HG03378 (cell line): ENCODE results near the gene PLA2G2E.

Source experiments
- ATAC-seq: cut with Tn5 transposase; IDR thresholded peaks from one replicate; pipeline ENCODE4 v1.9.1; 2021; ENCODE audit warnings: mild to moderate bottlenecking, moderate library complexity; ENCODE audit not compliant: unreplicated experiment

Gene PLA2G2E, protein sequence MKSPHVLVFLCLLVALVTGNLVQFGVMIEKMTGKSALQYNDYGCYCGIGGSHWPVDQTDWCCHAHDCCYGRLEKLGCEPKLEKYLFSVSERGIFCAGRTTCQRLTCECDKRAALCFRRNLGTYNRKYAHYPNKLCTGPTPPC

DNA sequence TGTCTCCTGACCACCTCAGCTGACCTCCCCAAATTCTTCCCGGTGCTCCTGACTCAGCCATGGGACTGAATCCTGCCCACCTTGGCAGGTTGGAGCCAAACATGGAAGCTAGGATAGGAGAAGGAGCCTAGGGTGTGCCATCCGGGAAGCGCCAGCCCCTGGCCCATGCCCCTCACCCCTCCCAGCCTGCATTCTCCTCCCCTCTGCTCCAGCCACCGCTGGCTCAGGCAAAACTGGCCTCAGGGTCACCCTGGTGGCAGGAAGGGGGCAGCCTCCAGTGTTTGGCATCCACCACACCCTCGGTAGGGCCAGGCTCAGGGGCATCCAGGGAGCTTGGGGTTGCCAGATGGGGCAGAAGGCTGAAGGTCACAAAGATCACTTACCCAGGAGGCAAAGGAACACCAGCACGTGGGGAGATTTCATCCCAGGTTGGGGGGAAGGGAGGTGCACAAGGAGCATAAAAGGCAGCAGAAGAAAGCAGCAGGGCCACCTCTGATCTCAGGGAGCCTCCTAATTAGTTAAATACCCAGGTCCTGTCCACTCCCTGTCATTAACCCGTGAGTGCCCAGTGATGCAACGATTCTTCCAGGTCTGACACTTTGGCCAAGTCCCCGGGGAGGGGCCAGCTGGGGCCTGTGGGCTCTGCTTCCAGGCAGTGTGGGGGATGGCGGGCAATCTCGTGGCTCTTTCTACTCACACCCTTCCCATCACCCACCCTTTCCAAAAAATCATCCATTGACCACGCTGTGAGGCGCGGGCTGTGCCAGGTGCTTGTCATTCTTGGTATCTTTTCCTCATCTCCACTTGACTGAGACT, at the start of gene PLA2G2E:
PLA2G2E (minus strand) TSS at position 481 of the 816 bp plus-strand sequence; CDS start at position 423, 58 bp downstream.
- ATAC-seq, result no peak

- no peak for ATAC-seq
Measured at GRCh38 chr1:19971664-19972063, 48.2 kb upstream of the PLA2G2E start.

GRCh38 chr1:19969898-19970660, 46.7 kb upstream of the PLA2G2E start:
- no peak for ATAC-seq

DNA sequence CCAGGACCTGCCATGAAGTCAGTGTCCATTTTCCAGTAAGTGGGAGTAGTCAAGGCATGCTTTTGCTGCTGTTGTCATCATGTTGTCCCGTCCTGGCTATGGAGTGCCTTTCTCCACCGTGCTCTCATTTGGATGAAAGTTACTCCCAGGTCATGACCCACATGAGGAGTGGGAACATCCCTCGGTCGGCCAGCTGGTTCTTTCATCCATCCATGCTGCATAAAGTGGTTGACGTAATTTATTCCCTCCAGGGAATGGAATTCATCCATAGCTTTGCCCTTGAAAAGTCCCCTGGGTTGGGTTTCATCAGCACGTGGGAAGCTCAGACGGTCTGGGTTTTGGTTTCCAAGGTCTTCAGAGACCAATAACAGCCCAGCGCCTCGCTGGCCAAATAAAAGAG, 44.4 kb upstream of the PLA2G2E start:
- no peak for ATAC-seq

DNA sequence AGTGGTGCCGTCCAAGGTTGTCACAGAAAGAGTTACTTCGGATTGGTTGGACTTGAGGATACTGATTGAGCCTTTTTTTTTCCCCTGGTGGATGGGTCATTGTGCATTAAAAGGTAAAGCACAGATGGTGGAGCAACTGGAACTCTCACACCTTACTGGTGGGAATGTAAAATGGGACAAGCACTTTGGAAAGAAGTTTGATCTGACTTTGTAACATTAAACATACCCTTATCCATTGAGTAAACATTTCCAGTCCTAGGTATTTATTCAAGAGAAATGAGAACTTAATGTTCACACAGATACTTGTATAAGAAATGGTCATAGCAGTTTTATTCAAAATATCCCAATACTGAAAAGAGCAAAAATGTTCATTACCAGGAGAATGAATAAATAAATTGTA, 41.1 kb upstream of the PLA2G2E start:
- ATAC-seq, result no peak

DNA sequence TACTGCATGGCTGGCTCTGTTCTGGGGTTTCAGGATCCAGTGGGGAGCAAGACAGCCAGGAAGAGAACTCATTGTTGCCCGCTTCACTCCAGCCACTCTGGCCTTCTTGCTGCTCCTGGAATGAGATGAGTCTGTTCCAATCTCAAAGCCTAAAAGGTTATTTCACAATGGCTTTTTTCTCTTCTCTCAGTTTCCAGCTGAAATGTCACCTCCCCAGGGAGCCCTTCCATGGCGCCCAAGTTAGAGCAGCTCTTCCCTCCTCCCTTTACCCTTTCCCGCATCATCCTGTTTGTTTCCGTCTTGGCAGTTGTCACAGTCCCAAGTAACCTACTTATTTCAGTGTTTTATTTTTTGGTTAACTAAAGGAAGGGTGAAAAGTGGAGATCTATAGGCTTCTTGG, 40.2 kb upstream of the PLA2G2E start:
- ATAC-seq, result no peak

- no peak for ATAC-seq
Measured at GRCh38 chr1:19960591-19960990, 37.2 kb upstream of the PLA2G2E start.

DNA sequence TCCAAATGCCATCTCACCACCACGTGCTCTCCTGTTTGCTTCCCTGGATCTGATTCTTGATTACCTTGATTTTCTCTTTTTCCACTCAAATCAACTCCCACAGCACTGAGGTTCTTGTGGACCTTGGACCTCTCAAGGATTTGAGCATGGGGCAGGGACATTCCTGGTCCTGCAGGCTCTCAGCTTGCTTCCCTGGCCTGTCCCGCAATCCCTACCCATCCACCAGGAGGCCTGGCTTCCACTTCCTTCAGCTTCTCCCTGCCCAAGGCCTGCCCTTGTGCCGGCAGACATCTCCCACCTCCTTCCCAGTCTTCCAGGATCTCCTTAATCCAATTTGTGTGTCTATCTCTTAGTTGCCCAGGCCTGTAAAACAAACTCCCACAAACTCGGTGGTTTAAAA, 34.4 kb upstream of the PLA2G2E start:
- no peak for ATAC-seq

GRCh38 chr1:19955534-19956170, 32.2 kb upstream of the PLA2G2E start:
- no peak for ATAC-seq

DNA sequence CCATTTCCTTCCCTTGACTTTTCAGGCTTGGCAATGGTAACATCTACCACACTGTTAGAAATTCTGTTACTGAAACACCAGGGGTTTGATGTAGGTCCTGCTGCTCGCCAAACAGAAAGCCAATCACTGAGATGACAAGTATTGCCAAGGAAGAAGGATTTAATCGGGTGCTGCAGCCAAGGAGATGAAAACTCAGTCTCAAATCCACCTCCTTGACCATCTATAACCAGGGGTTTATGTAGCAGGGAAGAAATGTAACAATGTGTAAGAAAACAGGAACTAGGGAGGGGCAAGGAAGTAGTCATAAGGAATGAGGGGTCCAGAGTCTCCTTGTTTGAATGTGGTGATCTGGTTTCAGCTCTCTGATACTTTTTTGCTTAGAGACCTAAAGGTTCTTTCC, 30.6 kb upstream of the PLA2G2E start:
- ATAC-seq, result no peak

GRCh38 chr1:19949016-19949415, 25.6 kb upstream of the PLA2G2E start:
- no peak for ATAC-seq

DNA sequence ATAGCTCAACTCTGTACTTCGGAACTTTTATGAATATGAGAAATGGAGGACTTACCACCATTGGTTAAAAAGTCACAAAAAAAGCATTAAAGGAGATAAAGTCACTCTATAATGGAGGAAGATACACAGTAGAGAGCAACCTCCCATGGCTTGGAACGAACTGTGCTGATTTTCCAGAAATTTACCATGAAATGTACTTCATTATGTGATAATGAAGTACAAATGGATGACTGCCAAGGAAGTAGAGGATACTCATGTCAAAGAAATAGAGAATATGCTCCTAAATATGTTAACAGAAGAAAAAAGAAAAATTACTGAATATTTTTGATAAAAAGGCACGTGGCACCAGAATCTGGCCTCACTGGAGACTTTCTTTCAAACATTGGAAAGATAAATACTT, 23.6 kb upstream of the PLA2G2E start:
- ATAC-seq, result no peak

GRCh38 chr1:19946331-19946751, 22.9 kb upstream of the PLA2G2E start:
- ATAC-seq, result no peak

- no peak for ATAC-seq
Measured at GRCh38 chr1:19945914-19946313, 22.5 kb upstream of the PLA2G2E start.

GRCh38 chr1:19942657-19943056, 19.2 kb upstream of the PLA2G2E start:
- ATAC-seq, result no peak

GRCh38 chr1:19942088-19942487, 18.7 kb upstream of the PLA2G2E start:
- no peak for ATAC-seq

DNA sequence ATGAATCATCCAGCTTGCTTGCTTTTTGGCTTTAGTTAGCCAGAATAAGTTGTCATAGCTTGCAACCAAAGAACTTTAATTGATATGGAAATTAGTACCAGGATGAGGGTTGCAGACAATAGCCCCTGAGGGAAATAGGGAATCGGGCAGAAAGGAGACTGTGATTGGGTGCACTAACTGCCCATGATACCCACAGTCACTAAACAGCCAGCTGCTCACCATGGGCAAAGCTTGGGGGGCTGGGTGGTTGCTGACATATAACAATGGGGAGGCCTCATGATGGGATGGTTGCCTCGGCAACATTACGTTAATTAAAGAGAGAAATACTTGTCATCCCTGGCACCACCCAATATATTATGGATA, 17.8 kb upstream of the PLA2G2E start:
- ATAC-seq, result no peak

DNA sequence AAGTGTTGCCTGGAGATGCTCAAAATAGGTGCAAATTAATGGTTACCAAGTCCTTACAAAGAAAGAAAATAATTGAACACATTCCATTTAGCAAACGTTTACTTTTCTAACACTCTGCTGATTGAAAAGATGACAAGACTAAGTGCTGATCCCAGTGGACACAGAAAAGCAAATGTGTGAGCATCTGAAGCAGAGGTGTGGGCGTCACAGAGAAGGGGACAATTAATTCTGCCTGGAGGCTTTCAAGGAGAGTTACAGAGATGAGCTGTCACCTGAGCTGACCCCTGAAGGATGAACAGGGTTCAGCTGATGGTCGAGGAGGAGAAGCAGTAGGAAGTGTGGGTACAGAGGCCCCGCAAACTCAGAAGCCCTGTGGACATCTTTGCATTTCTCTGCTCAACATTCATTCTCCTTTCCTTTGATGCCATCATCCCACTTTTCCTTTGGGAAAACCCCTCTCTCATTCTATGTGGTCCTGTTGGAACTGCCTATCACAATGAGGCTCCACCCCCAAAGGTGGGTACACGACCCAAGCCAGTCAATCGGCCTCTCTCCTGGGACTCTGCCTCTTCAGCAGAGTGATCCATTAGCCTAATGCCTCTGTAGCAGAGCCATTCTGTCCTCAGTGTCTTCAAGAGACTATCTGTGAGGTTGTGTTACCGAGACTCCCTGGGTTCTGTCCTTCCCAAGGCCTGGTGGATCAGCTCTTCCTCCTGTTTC, 17.2 kb upstream of the PLA2G2E start:
- no peak for ATAC-seq

GRCh38 chr1:19938472-19938871, 15.1 kb upstream of the PLA2G2E start:
- no peak for ATAC-seq

DNA sequence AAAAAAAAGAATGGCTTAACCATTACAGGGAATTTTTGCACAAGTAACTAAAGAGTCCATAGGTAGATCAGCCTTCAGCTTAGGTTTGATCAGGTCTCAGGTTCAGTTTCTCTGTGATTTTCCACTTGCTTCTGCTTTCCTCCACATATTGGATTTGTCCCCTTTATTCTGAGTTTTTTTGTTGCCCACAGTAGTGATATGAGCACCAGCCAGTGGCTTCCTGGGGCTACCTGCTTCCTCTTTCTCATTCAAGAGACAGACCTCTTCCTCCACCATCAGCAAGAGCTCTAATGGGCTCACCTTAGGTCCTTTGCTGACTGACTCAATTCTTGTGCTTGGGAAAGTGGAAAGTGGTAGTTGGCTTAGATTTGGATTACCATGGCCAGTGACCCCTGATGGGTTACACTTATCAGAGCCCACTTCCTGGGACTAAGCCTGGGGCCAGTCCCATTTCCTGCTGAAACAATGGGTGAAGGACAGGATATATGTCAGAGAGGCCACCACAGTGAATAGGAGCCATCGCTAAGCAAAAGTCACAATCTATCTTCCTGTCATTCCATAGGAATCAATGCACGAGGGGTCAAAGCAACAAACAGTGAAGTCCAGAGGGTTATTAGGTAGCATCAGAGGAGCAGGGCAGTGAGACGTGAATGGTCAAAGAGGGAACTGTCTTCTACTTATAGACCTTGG, 12.8 kb upstream of the PLA2G2E start:
- no peak for ATAC-seq
